ENCODE results near the gene CSH1. TPM values are rescaled to one million over a fixed set of nuclear protein-coding genes. Genes with fewer than 3 reads are reported as not detected.
"Not testable (repeated sequence)": the region's sequence is repeated elsewhere in the genome, so short reads cannot be mapped to it uniquely, and the experiment has no call there.

CSH1 gene
- total RNA-seq, 1 donor from 2014 or later = not detected

- H3K36me3 Mint-ChIP-seq = no peaks in the 10 kb centered on the region
- no peak overlapping the region for H3K4me3 ChIP-seq
- H3K27me3 ChIP-seq = peaks cover 4% of the 10 kb centered on the region
- no peaks in the 10 kb centered on the region for H4K20me1 ChIP-seq (ENCODE audit: low read depth)
- TF ChIP-seq EZH2 (IDR thresholded peaks at IDR 0.05) (no peak), CTCF (IDR thresholded peaks at IDR 0.05) (no peak), EZH2phosphoT487 (IDR thresholded peaks at IDR 0.05) (no peak)
- H3K27ac Mint-ChIP-seq = no peak overlapping the region
- H3K4me3 Mint-ChIP-seq = no peak overlapping the region
- no peak for DNase-seq (ENCODE audit: low spot score)
- no peaks in the 10 kb centered on the region for H3K9me3 Mint-ChIP-seq
- H3K9ac ChIP-seq = no peak overlapping the region
- H3K36me3 ChIP-seq = no peaks in the 10 kb centered on the region
- peaks cover 8% of the 10 kb centered on the region for H3K27me3 Mint-ChIP-seq (ENCODE audit: insufficient read depth, low read depth)
- H3K9me3 ChIP-seq (ENCODE audit: low read depth) = no peaks in the 10 kb centered on the region
- peaks cover 6% of the 10 kb centered on the region for H3F3A ChIP-seq (ENCODE audit: low read depth)
- H3K27ac ChIP-seq = no peak overlapping the region
- H3K4me1 Mint-ChIP-seq = peaks cover 5% of the 10 kb centered on the region
- H3K4me1 ChIP-seq = no peaks in the 10 kb centered on the region
- no peak overlapping the region for H3K4me2 ChIP-seq
- H2AFZ ChIP-seq (replicated peaks) = no peak overlapping the region
- no peaks in the 10 kb centered on the region for H3K79me2 ChIP-seq (ENCODE audit: low read depth)
Measured at GRCh38 chr17:63914471-63914870, 18.1 kb upstream of the CSH1 start.

GRCh38 chr17:63911657-63912100 lies 15.3 kb upstream of the CSH1 start:
- Mint-ChIP-seq H3K36me3 (no peaks in the 10 kb centered on the region), H3K27me3 (ENCODE audit: insufficient read depth, low read depth) (no peaks in the 10 kb centered on the region), H3K4me1 (no peaks in the 10 kb centered on the region), H3K4me3 (no peak overlapping the region), H3K27ac (no peak overlapping the region), H3K9me3 (no peaks in the 10 kb centered on the region)
- Histone ChIP-seq H3K27ac (no peak overlapping the region), H2AFZ (replicated peaks) (no peak overlapping the region), H3K36me3 (no peaks in the 10 kb centered on the region), H3K4me3 (no peak overlapping the region), H3K27me3 (no peaks in the 10 kb centered on the region), H3K4me2 (no peak overlapping the region), H3K9ac (no peak overlapping the region), H3K4me1 (no peaks in the 10 kb centered on the region), H4K20me1 (ENCODE audit: low read depth) (no peaks in the 10 kb centered on the region), H3K79me2 (ENCODE audit: low read depth) (no peaks in the 10 kb centered on the region), H3F3A (ENCODE audit: low read depth) (no peaks in the 10 kb centered on the region), H3K9me3 (ENCODE audit: low read depth) (no peaks in the 10 kb centered on the region)
- no peak for TF ChIP-seq EZH2phosphoT487 (IDR thresholded peaks at IDR 0.05)
- TF ChIP-seq CTCF (IDR thresholded peaks at IDR 0.05) = peak; percentile 74
- peak; percentile 59 for DNase-seq (ENCODE audit: low spot score)

- H4K20me1 ChIP-seq (ENCODE audit: low read depth) = no peaks in the 10 kb centered on the region
- no peak within 1 kb of the TSS for H3K9ac ChIP-seq
- no peaks in the 10 kb centered on the region for H3K9me3 ChIP-seq (ENCODE audit: low read depth)
- H3K79me2 ChIP-seq (ENCODE audit: low read depth) = no peaks in the 10 kb centered on the region
- no peak within 1 kb of the TSS for H3K4me3 ChIP-seq
- no peak for TF ChIP-seq EZH2phosphoT487 (IDR thresholded peaks at IDR 0.05)
- H3K9me3 Mint-ChIP-seq = no peaks in the 10 kb centered on the region
- no peak for DNase-seq (ENCODE audit: low spot score)
- H3K27me3 ChIP-seq = no peaks in the 10 kb centered on the region
- no peaks in the 10 kb centered on the region for H3K4me1 ChIP-seq
- no peak within 1 kb of the TSS for H3K4me2 ChIP-seq
- no peak within 1 kb of the TSS for H2AFZ ChIP-seq (replicated peaks)
- no peak within 1 kb of the TSS for H3K27ac ChIP-seq
- H3K4me3 Mint-ChIP-seq = no peak within 1 kb of the TSS
- no peaks in the 10 kb centered on the region for H3K36me3 ChIP-seq
- no peaks in the 10 kb centered on the region for H3K36me3 Mint-ChIP-seq
- no peaks in the 10 kb centered on the region for H3F3A ChIP-seq (ENCODE audit: low read depth)
- no peaks in the 10 kb centered on the region for H3K27me3 Mint-ChIP-seq (ENCODE audit: insufficient read depth, low read depth)
- no peak within 1 kb of the TSS for H3K27ac Mint-ChIP-seq
- H3K4me1 Mint-ChIP-seq = no peaks in the 10 kb centered on the region
Measured at GRCh38 chr17:63911041-63911635, 14.8 kb upstream of the CSH1 start, which contains the start of gene CSHL1. Gene CSHL1 (minus strand): TSS chr17:63911258. CDS start chr17:63911196, 62 bp downstream.

DNA sequence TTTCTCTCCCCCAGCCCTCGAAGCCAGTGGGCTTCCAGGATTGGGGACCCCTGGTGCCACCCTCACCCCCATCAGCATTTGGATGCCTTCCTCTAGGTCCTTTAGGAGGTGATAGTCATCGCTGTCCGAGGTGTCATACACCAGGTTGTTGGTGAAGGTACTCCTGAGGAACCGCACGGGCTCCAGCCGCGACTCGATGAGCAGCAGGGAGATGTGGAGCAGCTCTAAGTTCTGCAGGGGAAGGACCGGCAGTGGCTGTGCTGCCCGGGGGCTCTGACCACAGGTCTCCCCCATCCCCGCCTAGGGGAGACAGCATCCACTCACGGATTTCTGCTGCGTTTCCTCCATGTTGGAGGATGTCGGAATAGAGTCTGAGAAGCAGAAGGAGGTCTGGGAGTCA lies 13.7 kb upstream of the CSH1 start:
- Histone ChIP-seq H2AFZ (replicated peaks) (no peak overlapping the region), H3K36me3 (no peaks in the 10 kb centered on the region), H4K20me1 (ENCODE audit: low read depth) (no peaks in the 10 kb centered on the region), H3K4me2 (no peak overlapping the region), H3F3A (ENCODE audit: low read depth) (no peaks in the 10 kb centered on the region), H3K4me1 (no peaks in the 10 kb centered on the region), H3K9ac (no peak overlapping the region), H3K79me2 (ENCODE audit: low read depth) (no peaks in the 10 kb centered on the region), H3K27me3 (no peaks in the 10 kb centered on the region), H3K9me3 (ENCODE audit: low read depth) (no peaks in the 10 kb centered on the region), H3K4me3 (no peak overlapping the region), H3K27ac (no peak overlapping the region)
- H3K4me1 Mint-ChIP-seq = no peaks in the 10 kb centered on the region
- H3K36me3 Mint-ChIP-seq = no peaks in the 10 kb centered on the region
- DNase-seq (ENCODE audit: low spot score) = no peak
- H3K9me3 Mint-ChIP-seq = no peaks in the 10 kb centered on the region
- H3K4me3 Mint-ChIP-seq = no peak overlapping the region
- H3K27ac Mint-ChIP-seq = no peak overlapping the region
- TF ChIP-seq EZH2phosphoT487 (IDR thresholded peaks at IDR 0.05) (no peak), EZH2 (IDR thresholded peaks at IDR 0.05) (no peak), CTCF (IDR thresholded peaks at IDR 0.05) (no peak)
- no peaks in the 10 kb centered on the region for H3K27me3 Mint-ChIP-seq (ENCODE audit: insufficient read depth, low read depth)

DNA sequence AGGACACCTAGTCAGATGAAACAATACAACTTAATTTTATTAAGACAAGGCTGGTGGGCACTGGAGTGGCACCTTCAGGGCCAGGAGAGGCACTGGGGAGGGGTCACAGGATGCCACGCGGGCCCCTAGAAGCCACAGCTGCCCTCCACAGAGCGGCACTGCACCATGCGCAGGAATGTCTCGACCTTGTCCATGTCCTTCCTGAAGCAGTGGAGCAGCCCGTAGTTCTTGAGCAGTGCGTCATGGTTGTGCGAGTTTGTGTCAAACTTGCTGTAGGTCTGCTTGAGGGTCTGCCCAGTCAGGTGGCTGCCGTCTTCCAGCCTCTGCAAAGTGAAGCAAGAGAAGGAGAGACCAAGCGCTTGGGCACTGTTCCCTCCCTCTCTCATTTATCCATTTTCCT lies 13.2 kb upstream of the CSH1 start:
- not testable (repeated sequence) for H2AFZ ChIP-seq (replicated peaks); H3K9me3 Mint-ChIP-seq; H3K27me3 Mint-ChIP-seq (ENCODE audit: insufficient read depth, low read depth); H3F3A ChIP-seq (ENCODE audit: low read depth); H3K4me1 Mint-ChIP-seq; H3K9me3 ChIP-seq (ENCODE audit: low read depth); H3K36me3 ChIP-seq; H3K27me3 ChIP-seq; H3K27ac Mint-ChIP-seq; H4K20me1 ChIP-seq (ENCODE audit: low read depth); H3K79me2 ChIP-seq (ENCODE audit: low read depth); H3K4me3 Mint-ChIP-seq; H3K9ac ChIP-seq; H3K27ac ChIP-seq; DNase-seq (ENCODE audit: low spot score); H3K4me3 ChIP-seq; H3K4me1 ChIP-seq; H3K36me3 Mint-ChIP-seq; H3K4me2 ChIP-seq

Measured in neural progenitor cell (in vitro differentiated cells).